Measurements from ENCODE around the gene CFAP46.

CFAP46 gene

GRCh38 chr10:132944510-132944909 lies 2.1 kb upstream of the CFAP46 start:
- H3K27me3 Mint-ChIP-seq, result peaks cover 59% of the 10 kb centered on the region
- no peak for DNase-seq
- no peak overlapping the region for H3K4me3 Mint-ChIP-seq
- H3K4me1 Mint-ChIP-seq, result peaks cover 31% of the 10 kb centered on the region
- no peaks in the 10 kb centered on the region for H3K9me3 Mint-ChIP-seq
- H3K27ac Mint-ChIP-seq, result no peak overlapping the region
- no peak for ATAC-seq

- peaks cover 60% of the 10 kb centered on the region for H3K27me3 Mint-ChIP-seq
- ATAC-seq, result no peak
- no peaks in the 10 kb centered on the region for H3K9me3 Mint-ChIP-seq
- H3K27ac Mint-ChIP-seq, result no peak overlapping the region
- peaks cover 37% of the 10 kb centered on the region for H3K4me1 Mint-ChIP-seq
- no peak overlapping the region for H3K4me3 Mint-ChIP-seq
- no peak for DNase-seq
Observed at GRCh38 chr10:132943791-132944404, 1.5 kb upstream of the CFAP46 start.

GRCh38 chr10:132943058-132943790 lies 854 bp upstream of the CFAP46 start:
- Mint-ChIP-seq H3K9me3 (no peaks in the 10 kb centered on the region), H3K27me3 (peaks cover 67% of the 10 kb centered on the region), H3K27ac (no peak overlapping the region), H3K4me1 (peaks cover 41% of the 10 kb centered on the region), H3K4me3 (peak overlapping the region; percentile 74 to 81)
- DNase-seq (no peak), ATAC-seq (peak; percentile 54)

GRCh38 chr10:132941640-132942051 lies 724 bp downstream of the CFAP46 start:
- no peaks in the 10 kb centered on the region for H3K9me3 Mint-ChIP-seq
- peak overlapping the region; percentile 39 to 61 for H3K4me3 Mint-ChIP-seq
- no peak overlapping the region for H3K27ac Mint-ChIP-seq
- ATAC-seq, result no peak
- DNase-seq, result no peak
- H3K4me1 Mint-ChIP-seq, result peaks cover 41% of the 10 kb centered on the region
- peaks cover 71% of the 10 kb centered on the region for H3K27me3 Mint-ChIP-seq

- DNase-seq (no peak), ATAC-seq (no peak)
- H3K27me3 Mint-ChIP-seq, result peaks cover 71% of the 10 kb centered on the region
- H3K27ac Mint-ChIP-seq, result no peak overlapping the region
- H3K4me1 Mint-ChIP-seq, result peaks cover 41% of the 10 kb centered on the region
- no peak overlapping the region for H3K4me3 Mint-ChIP-seq
- no peaks in the 10 kb centered on the region for H3K9me3 Mint-ChIP-seq
Observed at GRCh38 chr10:132940791-132941465, 1.4 kb downstream of the CFAP46 start.

GRCh38 chr10:132939957-132940790 lies 2.2 kb downstream of the CFAP46 start:
- peaks cover 70% of the 10 kb centered on the region for H3K27me3 Mint-ChIP-seq
- peaks cover 41% of the 10 kb centered on the region for H3K4me1 Mint-ChIP-seq
- no peaks in the 10 kb centered on the region for H3K9me3 Mint-ChIP-seq
- peak; percentile 67 for ATAC-seq
- no peak overlapping the region for H3K27ac Mint-ChIP-seq
- peak; percentile 64 to 70 for DNase-seq
- H3K4me3 Mint-ChIP-seq, result peak overlapping the region in 1 of 2 donors; percentile 32

- no peaks in the 10 kb centered on the region for H3K9me3 Mint-ChIP-seq
- H3K4me3 Mint-ChIP-seq, result no peak overlapping the region
- peak overlapping the region in 1 of 2 donors; percentile 13 for H3K27ac Mint-ChIP-seq
- H3K27me3 Mint-ChIP-seq, result peaks cover 63% of the 10 kb centered on the region
- peaks cover 41% of the 10 kb centered on the region for H3K4me1 Mint-ChIP-seq
- no peak for ATAC-seq
- DNase-seq, result no peak
Observed at GRCh38 chr10:132939378-132939955, 2.9 kb downstream of the CFAP46 start.

GRCh38 chr10:132938472-132939339 lies 3.7 kb downstream of the CFAP46 start:
- peak overlapping the region in 1 of 2 donors; percentile 2 for H3K27ac Mint-ChIP-seq
- no peak overlapping the region for H3K4me3 Mint-ChIP-seq
- peaks cover 41% of the 10 kb centered on the region for H3K4me1 Mint-ChIP-seq
- peaks cover 55% of the 10 kb centered on the region for H3K27me3 Mint-ChIP-seq
- ATAC-seq (peak; percentile 47), DNase-seq (peak in 1 of 2 donors; percentile 32)
- H3K9me3 Mint-ChIP-seq, result no peaks in the 10 kb centered on the region

GRCh38 chr10:132937861-132938260 lies 4.5 kb downstream of the CFAP46 start:
- Mint-ChIP-seq H3K4me1 (peaks cover 39% of the 10 kb centered on the region), H3K27ac (no peak overlapping the region), H3K4me3 (no peak overlapping the region), H3K9me3 (no peaks in the 10 kb centered on the region), H3K27me3 (peaks cover 50% of the 10 kb centered on the region)
- no peak for DNase-seq
- ATAC-seq, result no peak

GRCh38 chr10:132934953-132935352 lies 7.4 kb downstream of the CFAP46 start:
- peaks cover 0 to 23% of the 10 kb centered on the region in 2 donors for H3K9me3 Mint-ChIP-seq
- ATAC-seq (no peak), DNase-seq (no peak)
- H3K27ac Mint-ChIP-seq, result no peak overlapping the region
- peaks cover 39% of the 10 kb centered on the region for H3K4me1 Mint-ChIP-seq
- peaks cover 21% of the 10 kb centered on the region for H3K27me3 Mint-ChIP-seq
- no peak overlapping the region for H3K4me3 Mint-ChIP-seq

- Mint-ChIP-seq H3K9me3 (peaks cover 4 to 29% of the 10 kb centered on the region in 2 donors), H3K4me1 (peaks cover 32% of the 10 kb centered on the region), H3K4me3 (no peak overlapping the region), H3K27ac (no peak overlapping the region), H3K27me3 (peaks cover 6% of the 10 kb centered on the region)
- ATAC-seq, result no peak
- DNase-seq, result no peak
Observed at GRCh38 chr10:132933308-132934042, 8.9 kb downstream of the CFAP46 start.

GRCh38 chr10:132932461-132933307 lies 9.7 kb downstream of the CFAP46 start:
- no peaks in the 10 kb centered on the region for H3K27me3 Mint-ChIP-seq
- peaks cover 4 to 29% of the 10 kb centered on the region in 2 donors for H3K9me3 Mint-ChIP-seq
- H3K4me1 Mint-ChIP-seq, result peaks cover 32% of the 10 kb centered on the region
- DNase-seq (no peak), ATAC-seq (no peak)
- H3K4me3 Mint-ChIP-seq, result peak overlapping the region in 1 of 2 donors; percentile 4
- peak overlapping the region; percentile 95 to 98 for H3K27ac Mint-ChIP-seq

Data from stimulated activated naive CD8-positive, alpha-beta T cell treated with anti-CD3 and anti-CD28 coated beads, Interleukin-15, amount 100 ng/mL, for 72 hours (primary cell).